DLD1 (cell line): ENCODE measurements around the gene ANTXR1.
"Not testable (repeated sequence)": the region's sequence is repeated elsewhere in the genome, so short reads cannot be mapped to it uniquely, and the experiment has no call there.

ENCODE experiments used
- in situ Hi-C: cut with HindIII; loops from 2 replicates; pipeline ENCODE4 v1.10.0; 2017; ENCODE audit warnings: low sequenced_read_pairs

The ANTXR1 gene

GRCh38 chr2:69255760-69256159 lies 242.8 kb downstream of the ANTXR1 start:
- in situ Hi-C loops: no loop called here

GRCh38 chr2:69259994-69260591 lies 247.1 kb downstream of the ANTXR1 start:
- in situ Hi-C loops: not testable (repeated sequence)

- in situ Hi-C loops: no loop called here
These were observed 247.7 kb downstream of the ANTXR1 start for GRCh38 chr2:69260666-69261065.

- in situ Hi-C loops: no loop called here
These were observed 256.4 kb downstream of the ANTXR1 start for GRCh38 chr2:69269330-69269729.

- in situ Hi-C loops: no loop called here
These were observed 258.9 kb downstream of the ANTXR1 start for GRCh38 chr2:69271831-69272257.

- in situ Hi-C loops: no loop called here
These were observed 260.0 kb downstream of the ANTXR1 start for GRCh38 chr2:69272803-69273471.

GRCh38 chr2:69275490-69275889 lies 262.5 kb downstream of the ANTXR1 start:
- in situ Hi-C loops: no loop called here

- in situ Hi-C loops: no loop called here
These were observed 265.4 kb downstream of the ANTXR1 start for GRCh38 chr2:69278366-69278765.

- in situ Hi-C loops: no loop called here
These were observed 266.2 kb downstream of the ANTXR1 start for GRCh38 chr2:69279211-69279610.

GRCh38 chr2:69279931-69280681 lies 267.1 kb downstream of the ANTXR1 start:
- in situ Hi-C loops: no loop called here

- in situ Hi-C loops: no loop called here
These were observed 267.9 kb downstream of the ANTXR1 start for GRCh38 chr2:69280796-69281412.

GRCh38 chr2:69285379-69285894 lies 272.5 kb downstream of the ANTXR1 start:
- in situ Hi-C loops: no loop called here

- in situ Hi-C loops: no loop called here
These were observed 274.6 kb downstream of the ANTXR1 start for GRCh38 chr2:69287544-69287943.

GRCh38 chr2:69288429-69288828 lies 275.4 kb downstream of the ANTXR1 start:
- in situ Hi-C loops: no loop called here

- in situ Hi-C loops: no loop called here
These were observed 278.1 kb downstream of the ANTXR1 start for GRCh38 chr2:69291004-69291650.

- in situ Hi-C loops: no loop called here
These were observed 278.7 kb downstream of the ANTXR1 start for GRCh38 chr2:69291721-69292120.

- in situ Hi-C loops: no loop called here
These were observed 279.3 kb downstream of the ANTXR1 start for GRCh38 chr2:69292256-69292655.

- in situ Hi-C loops: no loop called here
These were observed 283.4 kb downstream of the ANTXR1 start for GRCh38 chr2:69296421-69296820.

GRCh38 chr2:69297216-69297615 lies 284.2 kb downstream of the ANTXR1 start:
- in situ Hi-C loops: no loop called here

- in situ Hi-C loops: no loop called here
These were observed 285.3 kb downstream of the ANTXR1 start for GRCh38 chr2:69298261-69298660.

GRCh38 chr2:69298862-69299261 lies 285.9 kb downstream of the ANTXR1 start:
- in situ Hi-C loops: no loop called here
